NCI-H2171 (cell line): Measurements from ENCODE around the gene RMRP.
"Not testable (repeated sequence)": the region's sequence is repeated elsewhere in the genome, so short reads cannot be mapped to it uniquely, and the experiment has no call there.

Experiments
- DNase-seq: peaks from one replicate; lab custom pipeline; 2025; lab: John Stamatoyannopoulos, UW

The RMRP gene

GRCh38 chr9:35641478-35641877 is 16.3 kb downstream of the RMRP start:
- DNase-seq: not testable (repeated sequence)

GRCh38 chr9:35640431-35640830 is 17.4 kb downstream of the RMRP start:
- DNase-seq: not testable (repeated sequence)

- DNase-seq: no peak
Observed at GRCh38 chr9:35639631-35640030, 18.2 kb downstream of the RMRP start.

- not testable (repeated sequence) for DNase-seq
Observed at GRCh38 chr9:35639225-35639624, 18.6 kb downstream of the RMRP start.

GRCh38 chr9:35638751-35639150 is 19.1 kb downstream of the RMRP start:
- not testable (repeated sequence) for DNase-seq

GRCh38 chr9:35637427-35637955 is 20.3 kb downstream of the RMRP start:
- not testable (repeated sequence) for DNase-seq

GRCh38 chr9:35636877-35637246 is 21.0 kb downstream of the RMRP start:
- not testable (repeated sequence) for DNase-seq

- DNase-seq: no peak
Observed at GRCh38 chr9:35636135-35636876, 21.5 kb downstream of the RMRP start.

GRCh38 chr9:35635730-35636129 is 22.1 kb downstream of the RMRP start:
- no peak for DNase-seq

DNA sequence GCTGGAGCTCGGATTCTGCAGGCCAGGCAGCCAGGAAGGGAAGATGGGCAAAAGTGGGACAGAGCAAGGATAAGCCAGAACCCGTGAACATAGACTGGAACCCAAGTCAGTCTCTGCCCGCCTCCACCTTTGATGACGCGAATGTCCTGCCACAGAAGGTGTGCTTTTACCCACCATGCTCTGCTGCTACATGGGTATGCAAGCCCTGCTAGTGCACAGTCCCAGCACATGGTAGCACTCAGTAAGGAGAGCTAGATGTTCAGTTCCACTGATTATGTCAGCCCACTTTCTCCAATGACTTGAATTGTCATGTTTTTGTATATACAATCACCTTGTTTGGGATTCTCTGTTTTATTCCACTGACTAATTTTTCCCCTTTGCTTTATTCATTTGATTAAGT is 28.2 kb downstream of the RMRP start:
- DNase-seq: no peak

- DNase-seq: no peak
Observed at GRCh38 chr9:35628389-35628991, 29.3 kb downstream of the RMRP start.

- DNase-seq: no peak
Observed at GRCh38 chr9:35627575-35627974, 30.2 kb downstream of the RMRP start.

GRCh38 chr9:35619800-35620158 is 38.0 kb downstream of the RMRP start:
- DNase-seq: no peak

DNA sequence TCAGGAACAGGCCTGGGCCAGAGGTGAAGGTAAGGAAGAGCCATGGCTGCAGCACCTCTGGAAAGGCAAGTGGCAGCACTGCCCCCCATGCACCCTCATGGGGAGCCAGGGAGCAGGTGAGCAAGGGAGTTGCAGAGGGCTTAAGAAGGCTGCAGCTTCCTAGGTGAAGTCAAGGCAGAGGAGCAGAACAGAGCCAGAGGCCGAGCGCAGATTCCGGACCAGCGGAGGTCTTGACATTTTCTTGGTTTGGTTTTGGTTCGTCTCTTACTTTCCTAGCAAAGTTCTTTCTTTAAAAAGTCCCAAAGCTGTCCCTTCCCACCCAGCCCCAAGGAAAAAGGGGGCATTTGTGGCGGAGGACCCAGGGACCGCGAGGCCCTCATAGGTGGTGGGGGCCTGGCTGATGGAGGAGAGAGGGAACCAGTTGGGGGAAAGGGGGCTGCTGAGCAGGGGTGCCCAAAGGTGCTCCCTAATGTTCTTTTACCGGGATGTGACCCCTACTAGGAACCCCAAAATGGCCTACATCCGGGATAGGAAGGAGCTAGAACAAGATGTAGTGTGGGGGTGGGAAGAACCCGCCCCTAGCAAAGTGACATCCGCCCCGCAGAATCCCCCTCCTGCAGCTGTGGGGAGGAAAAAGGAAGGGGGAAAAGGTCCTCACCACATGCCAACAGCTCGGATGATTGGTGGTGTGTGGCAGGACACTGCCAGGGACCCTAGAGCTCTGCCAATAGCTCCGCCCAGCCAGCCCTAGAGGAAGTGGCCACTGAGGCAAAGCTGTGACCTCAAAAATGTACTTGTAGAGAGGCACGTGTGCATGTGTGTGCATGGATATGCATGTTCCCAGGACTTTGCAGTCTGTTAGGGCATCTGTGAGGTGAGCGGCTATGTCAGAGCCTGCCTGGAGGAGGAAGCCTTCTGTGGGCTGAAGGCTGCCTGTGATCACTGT is 38.7 kb downstream of the RMRP start:
- no peak for DNase-seq

GRCh38 chr9:35618325-35618727 is 39.5 kb downstream of the RMRP start, which contains the start of gene CD72:
TSS of gene CD72 (minus strand) at chr9:35618413. CDS start at chr9:35618303, 110 bp downstream.
- no peak for DNase-seq

DNA sequence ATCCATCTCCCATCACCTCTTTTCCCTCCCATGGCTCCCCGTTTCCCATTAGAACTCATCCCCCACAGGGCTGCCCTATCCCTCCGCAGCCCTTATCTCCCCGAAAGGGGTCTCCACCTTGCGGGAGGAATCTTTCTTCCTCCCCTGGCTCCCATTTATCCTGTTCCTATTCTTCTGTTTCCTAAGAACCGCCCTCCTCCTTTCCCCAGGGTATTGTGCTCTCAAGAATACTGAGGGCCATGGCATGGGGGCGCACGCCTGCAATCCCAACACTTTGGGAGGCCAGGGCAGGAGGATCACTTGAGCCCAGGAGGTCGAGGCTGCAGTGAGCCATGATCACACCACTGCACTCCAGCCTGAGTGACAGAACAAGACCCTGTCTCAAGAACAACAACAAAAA is 40.3 kb downstream of the RMRP start:
- no peak for DNase-seq

- no peak for DNase-seq
Observed at GRCh38 chr9:35616681-35617459, 40.9 kb downstream of the RMRP start.

GRCh38 chr9:35615981-35616680 is 41.7 kb downstream of the RMRP start:
- DNase-seq: no peak

DNA sequence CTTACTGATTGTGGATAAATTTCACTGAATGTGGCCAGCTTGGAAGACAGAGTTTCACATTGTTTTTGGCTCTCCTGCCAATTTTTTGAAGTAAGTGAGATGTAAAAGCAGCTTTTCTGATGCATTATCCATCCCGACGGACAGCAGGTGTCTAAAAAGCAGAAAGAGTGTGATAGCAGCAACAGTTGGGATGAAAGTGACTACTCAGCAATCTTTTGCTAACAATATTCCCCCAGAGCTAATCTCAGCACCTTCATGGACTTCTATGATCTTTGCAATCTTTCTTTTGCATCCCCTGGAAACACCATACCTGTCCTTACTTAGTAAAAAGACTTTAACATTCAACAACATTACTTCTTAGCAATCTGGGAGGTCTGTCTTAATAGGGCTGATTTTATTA is 45.0 kb downstream of the RMRP start:
- DNase-seq: no peak

- not testable (repeated sequence) for DNase-seq
Observed at GRCh38 chr9:35612066-35612465, 45.8 kb downstream of the RMRP start.

- no peak for DNase-seq
Observed at GRCh38 chr9:35611230-35611797, 46.5 kb downstream of the RMRP start.
